GM12878 (cell line): ENCODE data around the gene TMEM236. TPM values are rescaled to one million over a fixed set of nuclear protein-coding genes. Genes with fewer than 3 reads are reported as not detected.

Source experiments
- ATAC-seq: fragments of 200-7000 bp; cut with Tn5 transposase; 3 replicates; pipeline ENCODE4 v1.9.1; 2020; ENCODE audit warnings: mild to moderate bottlenecking, moderate library complexity
- BruUV-seq: library from RNA; stranded (reverse); fragments of 400-500 nt; replicated peaks from 2 replicates; lab custom pipeline; 2021; lab: Mats Ljungman, UMichigan
- CTCF ChIA-PET: fragments of 300-600 bp; sonication (Branson Sonifier 250); formaldehyde crosslinking; extraction: SDS; loops from one replicate; lab custom pipeline; 2021; ENCODE audit warnings: inconsistent platforms; lab: Yijun Ruan, JAX
- POLR2A ChIA-PET: fragments of 350-600 bp; formaldehyde crosslinking; extraction: SDS; loops from one replicate; lab custom pipeline; 2021; ENCODE audit warnings: inconsistent platforms; lab: Charles Lee
- RAD21 ChIA-PET: fragments of 300-600 bp; sonication (Branson Sonifier 250); formaldehyde crosslinking; loops from one replicate; lab custom pipeline; 2023; ENCODE audit warnings: antibody characterized with exemption; ENCODE audit not compliant: unreplicated experiment; lab: Charles Lee
- SMC1A ChIA-PET: fragments of 300-600 bp; sonication (Branson Sonifier 250); formaldehyde crosslinking; loops from one replicate; lab custom pipeline; 2023; ENCODE audit not compliant: unreplicated experiment, uncharacterized antibody; lab: Charles Lee
- DNase-seq: peaks from one replicate; pipeline ENCODE4 v3.0.0-alpha.2; 2011; ENCODE audit warnings: low read depth, low spot score
- FAIRE-seq: peaks from 3 replicates; lab custom pipeline; 2011; peaks lifted over from hg19 to GRCh38; lab: Jason Lieb, UNC
- H2AFZ ChIP-seq: 2 replicates; pipeline ENCODE4 v1.6.0; 2011; ENCODE audit warnings: low read depth, low read length, control low read depth; ENCODE audit not compliant: control insufficient read depth
- H3K27ac ChIP-seq: 2 replicates; pipeline ENCODE4 v1.5.1; 2011; ENCODE audit warnings: control low read depth; ENCODE audit not compliant: control insufficient read depth, insufficient read depth
- H3K27me3 ChIP-seq, 2 experiments: replicated peaks in 1 of 2; 2 replicates each; pipeline versions ENCODE4 v1.6.0 to v1.6.1; 2011; ENCODE audit warnings: low read length in 1 of 2; ENCODE audit not compliant: control insufficient read depth in 2 of 2, insufficient read depth in 2 of 2
- H3K36me3 ChIP-seq, 2 experiments: 2 replicates each; pipeline ENCODE4 v1.5.1; 2011; ENCODE audit warnings: low read length in 1 of 2; ENCODE audit not compliant: control insufficient read depth in 2 of 2, insufficient read depth in 2 of 2
- H3K4me1 ChIP-seq: 2 replicates; pipeline ENCODE4 v1.6.1; 2011; ENCODE audit warnings: mild to moderate bottlenecking, low read length, moderate library complexity, mixed read lengths; ENCODE audit not compliant: control insufficient read depth, insufficient read depth
- H3K4me2 ChIP-seq: 2 replicates; pipeline ENCODE4 v1.6.0; 2011; ENCODE audit warnings: control low read depth; ENCODE audit not compliant: control insufficient read depth, insufficient read depth
- H3K4me3 ChIP-seq: fragments of 200-600 bp; sonication (generic); 2 replicates; pipeline ENCODE4 v1.5.1; 2016
- H3K79me2 ChIP-seq: 2 replicates; pipeline ENCODE4 v1.6.0; 2011; ENCODE audit warnings: low read length; ENCODE audit not compliant: control insufficient read depth, insufficient read depth
- H3K9ac ChIP-seq: 2 replicates; pipeline ENCODE4 v1.8.0; 2011; ENCODE audit warnings: low read length, control low read depth, mixed read lengths; ENCODE audit not compliant: control insufficient read depth, insufficient read depth
- H3K9me3 ChIP-seq: replicated peaks from 3 replicates; pipeline ENCODE4 v1.5.1; 2011; ENCODE audit warnings: mild to moderate bottlenecking, low read length; ENCODE audit not compliant: control insufficient read depth, insufficient read depth
- H4K20me1 ChIP-seq: 2 replicates; pipeline ENCODE4 v1.6.0; 2011; ENCODE audit not compliant: control insufficient read depth, insufficient read depth
- CTCF ChIP-seq, 3 experiments: IDR thresholded peaks in 2 of 3; conservative IDR thresholded peaks in 1 of 3; 2 replicates each; pipeline ENCODE4 v1.5.1; 2011; ENCODE audit warnings: low read depth in 3 of 3, low read length in 3 of 3, mild to moderate bottlenecking in 3 of 3, control low read depth in 2 of 3, moderate library complexity in 2 of 3, inconsistent platforms in 1 of 3, mixed read lengths in 1 of 3; ENCODE audit not compliant: control insufficient read depth in 2 of 3, insufficient read depth in 1 of 3; ENCODE audit errors: extremely low read depth in 1 of 3
- MEF2A ChIP-seq: IDR thresholded peaks from 2 replicates; pipeline ENCODE4 v1.6.1; 2011; ENCODE audit warnings: low read depth, mild to moderate bottlenecking, low read length, moderate library complexity; ENCODE audit not compliant: insufficient read depth
- WGBS: methylation state at CpG from one replicate; pipeline ENCODE4 v1.1.6; 2016; ENCODE audit warnings: low lambda C conversion rate; ENCODE audit not compliant: insufficient replicate concordance, insufficient coverage; ENCODE audit errors: missing lambda C conversion rate; 5-methylcytosine and 5-hydroxymethylcytosine counted together
- in situ Hi-C: fragments of 300-500 bp; cut with MboI; formaldehyde crosslinking; loops from 9 replicates; pipeline ENCODE4 v1.14.3; 2018; ENCODE audit warnings: mixed read lengths
- intact Hi-C: fragments of 100-400 bp; cut with micrococcal nuclease; formaldehyde crosslinking; loops from one replicate; pipeline ENCODE4 v1.14.2; 2022; ENCODE audit not compliant: unreplicated experiment
- polyA plus RNA-seq, 11 experiments: library from polyadenylated mRNA; depleted of rRNA in 4 of 11; unstranded in 6 of 11; stranded (reverse) in 5 of 11; fragments of >200 nt; fragmentation: Nextera tagmentation in 4 of 11; fragmentation: Illumina TruSeq in 1 of 11; extraction: Ambion mirVana in 4 of 11; extraction: Trizol in 1 of 11; gene quantifications; 1 replicate in 1 of 11; 2 replicates in 10 of 11; pipeline versions ENCODE4 v1.2.1 to v1.2.3, GENCODE V29; 2011 to 2016; ENCODE audit warnings: inconsistent platforms in 2 of 11, missing spikeins in 2 of 11, low read depth in 1 of 11
- total RNA-seq, 4 experiments: library from RNA; depleted of rRNA in 3 of 4; stranded (reverse); fragments of >200 nt in 3 of 4; fragmentation: Illumina TruSeq in 1 of 4; extraction: Trizol in 1 of 4; gene quantifications; 2 replicates each; pipeline versions ENCODE4 v1.2.1 to v1.2.3, GENCODE V29; 2013 to 2021
- TF ChIP-seq, protein P1 (sequence below): fragments of 150-350 bp; IDR thresholded peaks from 2 replicates; pipeline ENCODE4 v1.6.1; 2016; ENCODE audit warnings: low read depth, low read length

TMEM236 gene
- total and polyA plus RNA-seq, 10 of the 15 experiments (the other 5 are each of a cell fraction or from before 2014, with no cell fraction given), result 0.03 TPM; not detected in 9

DNA sequence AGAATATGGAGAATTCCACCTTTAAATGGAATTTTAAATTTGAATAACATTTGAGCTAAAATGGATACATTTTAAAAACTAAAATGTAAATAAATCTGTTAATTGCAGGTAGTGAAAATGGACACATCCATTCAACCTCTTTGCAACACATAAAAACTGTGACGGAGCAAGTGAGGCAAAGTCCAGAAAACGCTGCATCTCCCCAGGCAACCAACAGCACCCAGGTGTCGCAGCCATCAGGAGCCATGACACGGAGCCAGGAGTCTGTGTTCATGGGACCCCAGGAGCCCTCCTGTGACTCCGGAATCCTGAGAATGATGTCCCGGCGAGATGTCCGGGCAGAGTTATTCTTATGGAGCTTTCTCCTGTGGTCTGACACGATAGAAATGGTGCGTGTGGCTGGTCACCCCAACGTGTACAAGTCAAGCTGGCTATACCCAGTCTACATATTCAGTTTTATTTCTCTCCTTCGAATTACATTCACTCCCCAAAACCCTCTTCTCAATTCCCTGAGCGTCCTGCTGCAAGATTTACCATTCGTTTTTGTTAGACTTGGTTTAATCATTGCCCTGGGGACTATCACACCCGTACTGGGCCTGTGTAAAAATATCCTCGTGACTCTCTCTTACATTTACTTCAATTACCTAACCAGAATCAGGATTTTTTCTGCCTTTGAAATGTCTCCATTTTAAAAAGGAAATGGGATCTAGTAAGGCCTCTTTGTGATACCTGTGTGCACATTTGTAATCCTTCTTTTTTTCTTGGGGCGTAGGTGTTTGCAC, 44.0 kb downstream of the TMEM236 start (continued):
- TF ChIP-seq, protein P1, sequence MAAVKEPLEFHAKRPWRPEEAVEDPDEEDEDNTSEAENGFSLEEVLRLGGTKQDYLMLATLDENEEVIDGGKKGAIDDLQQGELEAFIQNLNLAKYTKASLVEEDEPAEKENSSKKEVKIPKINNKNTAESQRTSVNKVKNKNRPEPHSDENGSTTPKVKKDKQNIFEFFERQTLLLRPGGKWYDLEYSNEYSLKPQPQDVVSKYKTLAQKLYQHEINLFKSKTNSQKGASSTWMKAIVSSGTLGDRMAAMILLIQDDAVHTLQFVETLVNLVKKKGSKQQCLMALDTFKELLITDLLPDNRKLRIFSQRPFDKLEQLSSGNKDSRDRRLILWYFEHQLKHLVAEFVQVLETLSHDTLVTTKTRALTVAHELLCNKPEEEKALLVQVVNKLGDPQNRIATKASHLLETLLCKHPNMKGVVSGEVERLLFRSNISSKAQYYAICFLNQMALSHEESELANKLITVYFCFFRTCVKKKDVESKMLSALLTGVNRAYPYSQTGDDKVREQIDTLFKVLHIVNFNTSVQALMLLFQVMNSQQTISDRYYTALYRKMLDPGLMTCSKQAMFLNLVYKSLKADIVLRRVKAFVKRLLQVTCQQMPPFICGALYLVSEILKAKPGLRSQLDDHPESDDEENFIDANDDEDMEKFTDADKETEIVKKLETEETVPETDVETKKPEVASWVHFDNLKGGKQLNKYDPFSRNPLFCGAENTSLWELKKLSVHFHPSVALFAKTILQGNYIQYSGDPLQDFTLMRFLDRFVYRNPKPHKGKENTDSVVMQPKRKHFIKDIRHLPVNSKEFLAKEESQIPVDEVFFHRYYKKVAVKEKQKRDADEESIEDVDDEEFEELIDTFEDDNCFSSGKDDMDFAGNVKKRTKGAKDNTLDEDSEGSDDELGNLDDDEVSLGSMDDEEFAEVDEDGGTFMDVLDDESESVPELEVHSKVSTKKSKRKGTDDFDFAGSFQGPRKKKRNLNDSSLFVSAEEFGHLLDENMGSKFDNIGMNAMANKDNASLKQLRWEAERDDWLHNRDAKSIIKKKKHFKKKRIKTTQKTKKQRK, result no peak

DNA sequence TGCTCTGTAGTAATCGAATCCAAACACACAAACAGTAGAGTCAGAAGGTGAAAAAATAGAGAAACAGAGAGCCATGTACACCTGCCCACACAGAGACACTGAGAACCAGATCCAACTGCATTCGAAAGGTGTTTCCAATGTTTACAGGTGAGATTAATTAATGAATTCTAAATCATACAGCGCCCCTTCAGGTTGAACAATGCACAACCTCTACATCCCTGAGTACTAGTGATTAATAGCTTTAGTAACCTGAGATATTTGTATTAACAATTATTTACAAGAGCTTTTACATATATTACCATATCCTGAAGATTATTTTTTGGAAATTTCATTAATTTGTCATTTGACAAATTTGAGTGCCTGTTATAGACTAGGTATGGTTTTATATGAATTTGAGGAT, 49.5 kb downstream of the TMEM236 start:
- in situ Hi-C loops, result no loop called here
- POLR2A ChIA-PET, result no interaction called here
- Histone ChIP-seq H3K9me3 (no peaks in the 10 kb centered on the region), H3K27me3 (no peaks in the 10 kb centered on the region), H3K4me2 (no peak overlapping the region), H2AFZ (no peak overlapping the region), H3K79me2 (no peaks in the 10 kb centered on the region), H3K27ac (no peak overlapping the region), H3K4me3 (no peak overlapping the region), H3K9ac (no peak overlapping the region), H3K4me1 (no peaks in the 10 kb centered on the region), H3K36me3 (no peaks in the 10 kb centered on the region), H4K20me1 (no peaks in the 10 kb centered on the region)
- SMC1A ChIA-PET, result no interaction called here
- FAIRE-seq (no peak), DNase-seq (no peak), ATAC-seq (0 out of 3 replicates have a peak, but pooled peaks have one; percentile 34)
- RAD21 ChIA-PET, result interaction anchor here (0.7 kb wide), 1 partner anchor 70 kb away, joined by 3 read pairs; no protein-coding TSS in a partner anchor
- peak in 2 of 3 experiments; percentile 15 to 26; a peak in 3 of 6 replicates for TF ChIP-seq CTCF (IDR thresholded peaks at IDR 0.05 in 2 of 3, conservative IDR thresholded peaks at IDR 0.05 in 1 of 3; ENCODE audit: control insufficient read depth in 2 of 3, extremely low read depth in 1 of 3, insufficient read depth in 1 of 3, low read depth in 3 of 3, low read length in 3 of 3)
- TF ChIP-seq MEF2A, result no peak
- CTCF ChIA-PET, result interaction anchor here (0.6 to 1.6 kb wide), 5 partner anchors 9 to 60 kb away, joined by 3 to 6 read pairs (median 3); no protein-coding TSS in a partner anchor
- no TSS peak for BruUV-seq
- WGBS, result 35% methylated on average over 3 of the region's 3 CpGs
- intact Hi-C loops, result no loop called here
